ENCODE data around the gene AK4.

Gene AK4

GRCh38 chr1:65221638-65222339, 73.8 kb downstream of the AK4 start:
- Histone ChIP-seq H3K9me3 (ENCODE audit: control insufficient read depth, low read length) (no peaks in the 10 kb centered on the region), H3K27ac (no peak overlapping the region), H3K9ac (no peak overlapping the region), H3K4me1 (no peaks in the 10 kb centered on the region), H3K36me3 (ENCODE audit: control insufficient read depth, insufficient read depth, low read length) (no peaks in the 10 kb centered on the region), H2AFZ (no peak overlapping the region), H3K4me3 (ENCODE audit: low read depth, low read length) (no peak overlapping the region), H3K27me3 (ENCODE audit: control insufficient read depth, insufficient read depth, low read length) (no peaks in the 10 kb centered on the region), H3K79me2 (no peaks in the 10 kb centered on the region), H3K4me2 (ENCODE audit: low read length) (no peak overlapping the region)
- TF ChIP-seq CTCF (IDR thresholded peaks at IDR 0.05), result no peak

- H2AFZ ChIP-seq, result no peak overlapping the region
- no peak overlapping the region for H3K27ac ChIP-seq
- H3K4me2 ChIP-seq (ENCODE audit: low read length), result no peak overlapping the region
- H3K79me2 ChIP-seq, result no peaks in the 10 kb centered on the region
- H3K4me3 ChIP-seq (ENCODE audit: low read depth, low read length), result no peak overlapping the region
- H3K36me3 ChIP-seq (ENCODE audit: control insufficient read depth, insufficient read depth, low read length), result no peaks in the 10 kb centered on the region
- H3K27me3 ChIP-seq (ENCODE audit: control insufficient read depth, insufficient read depth, low read length), result no peaks in the 10 kb centered on the region
- no peaks in the 10 kb centered on the region for H3K4me1 ChIP-seq
- H3K9me3 ChIP-seq (ENCODE audit: control insufficient read depth, low read length), result no peaks in the 10 kb centered on the region
- no peak overlapping the region for H3K9ac ChIP-seq
- no peak for TF ChIP-seq CTCF (IDR thresholded peaks at IDR 0.05)
Observed at GRCh38 chr1:65222340-65222940, 74.4 kb downstream of the AK4 start.

GRCh38 chr1:65224681-65225091, 76.7 kb downstream of the AK4 start:
- TF ChIP-seq CTCF (IDR thresholded peaks at IDR 0.05), result no peak
- Histone ChIP-seq H3K27ac (no peak overlapping the region), H2AFZ (no peak overlapping the region), H3K79me2 (no peaks in the 10 kb centered on the region), H3K4me2 (ENCODE audit: low read length) (no peak overlapping the region), H3K27me3 (ENCODE audit: control insufficient read depth, insufficient read depth, low read length) (no peaks in the 10 kb centered on the region), H3K36me3 (ENCODE audit: control insufficient read depth, insufficient read depth, low read length) (no peaks in the 10 kb centered on the region), H3K4me1 (no peaks in the 10 kb centered on the region), H3K4me3 (ENCODE audit: low read depth, low read length) (no peak overlapping the region), H3K9me3 (ENCODE audit: control insufficient read depth, low read length) (no peaks in the 10 kb centered on the region), H3K9ac (no peak overlapping the region)

GRCh38 chr1:65225179-65225578, 77.2 kb downstream of the AK4 start:
- Histone ChIP-seq H3K4me2 (ENCODE audit: low read length) (no peak overlapping the region), H3K27ac (no peak overlapping the region), H3K27me3 (ENCODE audit: control insufficient read depth, insufficient read depth, low read length) (no peaks in the 10 kb centered on the region), H3K36me3 (ENCODE audit: control insufficient read depth, insufficient read depth, low read length) (no peaks in the 10 kb centered on the region), H3K9ac (no peak overlapping the region), H3K4me3 (ENCODE audit: low read depth, low read length) (no peak overlapping the region), H3K4me1 (no peaks in the 10 kb centered on the region), H3K79me2 (no peaks in the 10 kb centered on the region), H3K9me3 (ENCODE audit: control insufficient read depth, low read length) (no peaks in the 10 kb centered on the region), H2AFZ (no peak overlapping the region)
- no peak for TF ChIP-seq CTCF (IDR thresholded peaks at IDR 0.05)

- Histone ChIP-seq H3K9me3 (ENCODE audit: control insufficient read depth, low read length) (no peaks in the 10 kb centered on the region), H3K4me1 (no peaks in the 10 kb centered on the region), H3K36me3 (ENCODE audit: control insufficient read depth, insufficient read depth, low read length) (no peaks in the 10 kb centered on the region), H3K4me3 (ENCODE audit: low read depth, low read length) (no peak overlapping the region), H2AFZ (no peak overlapping the region), H3K9ac (no peak overlapping the region), H3K79me2 (no peaks in the 10 kb centered on the region), H3K27me3 (ENCODE audit: control insufficient read depth, insufficient read depth, low read length) (no peaks in the 10 kb centered on the region), H3K27ac (no peak overlapping the region), H3K4me2 (ENCODE audit: low read length) (no peak overlapping the region)
- no peak for TF ChIP-seq CTCF (IDR thresholded peaks at IDR 0.05)
Observed at GRCh38 chr1:65229201-65229600, 81.2 kb downstream of the AK4 start.

Measured in parathyroid adenoma (tissue), 2 donors.